ENCODE results near the gene PICALM. TPM values are rescaled to one million over a fixed set of nuclear protein-coding genes. Genes with fewer than 3 reads are reported as not detected.
"Not testable (repeated sequence)": the region's sequence is repeated elsewhere in the genome, so short reads cannot be mapped to it uniquely, and the experiment has no call there.

The PICALM gene
- total RNA-seq, 2 donors from 2014 or later: 237 to 371 TPM

- intact Hi-C loops (cut with DNase I): no loop called here
- no peak for DNase-seq (ENCODE audit: low spot score)
Measured at GRCh38 chr11:86089659-86090058, 20.8 kb upstream of the PICALM start.

GRCh38 chr11:86087688-86088087, 18.8 kb upstream of the PICALM start:
- DNase-seq (ENCODE audit: low spot score); intact Hi-C loops (cut with DNase I): not testable (repeated sequence)

GRCh38 chr11:86087256-86087655, 18.4 kb upstream of the PICALM start:
- intact Hi-C loops (cut with DNase I): no loop called here
- DNase-seq (ENCODE audit: low spot score): no peak

- no peak for DNase-seq (ENCODE audit: low spot score)
- intact Hi-C loops (cut with DNase I): no loop called here
Measured at GRCh38 chr11:86081455-86081854, 12.6 kb upstream of the PICALM start.

GRCh38 chr11:86079421-86079820, 10.5 kb upstream of the PICALM start:
- intact Hi-C loops (cut with DNase I): no loop called here
- DNase-seq (ENCODE audit: low spot score): no peak

GRCh38 chr11:86073948-86074347, 5.1 kb upstream of the PICALM start:
- intact Hi-C loops (cut with DNase I): no loop called here
- no peak for DNase-seq (ENCODE audit: low spot score)

- intact Hi-C loops (cut with DNase I): no loop called here
Measured at GRCh38 chr11:86072211-86072610, 3.3 kb upstream of the PICALM start.

GRCh38 chr11:86070142-86071056, 1.5 kb upstream of the PICALM start:
- DNase-seq (ENCODE audit: low spot score): no peak
- intact Hi-C loops (cut with DNase I): no loop called here

More at GRCh38 chr11:86072211-86072610, 3.3 kb upstream of the PICALM start:
- DNase-seq (ENCODE audit: low spot score): no peak

GRCh38 chr11:86069408-86070101, 671 bp upstream of the PICALM start:
- intact Hi-C loops (cut with DNase I): loop anchor here in 1 of 2 donors (10.0 kb wide), 1 partner anchor 125 kb away; no protein-coding TSS in a partner anchor
- no peak for DNase-seq (ENCODE audit: low spot score)

GRCh38 chr11:86068138-86068871, 579 bp downstream of the PICALM start:
- intact Hi-C loops (cut with DNase I): loop anchor here in 1 of 2 donors (10.0 kb wide), 1 partner anchor 126 kb away; no protein-coding TSS in a partner anchor
- DNase-seq (ENCODE audit: low spot score): peak; percentile 88

- intact Hi-C loops (cut with DNase I): loop anchor here in 1 of 2 donors (10.0 kb wide), 1 partner anchor 127 kb away; no protein-coding TSS in a partner anchor
- no peak for DNase-seq (ENCODE audit: low spot score)
Measured at GRCh38 chr11:86067851-86068137, 1.1 kb downstream of the PICALM start.

GRCh38 chr11:86067009-86067850, 1.7 kb downstream of the PICALM start:
- DNase-seq (ENCODE audit: low spot score): no peak
- intact Hi-C loops (cut with DNase I): loop anchor here in 1 of 2 donors (10.0 kb wide), 1 partner anchor 128 kb away; no protein-coding TSS in a partner anchor

- intact Hi-C loops (cut with DNase I): loop anchor here in 1 of 2 donors (10.0 kb wide), 1 partner anchor 128 kb away; no protein-coding TSS in a partner anchor
- no peak for DNase-seq (ENCODE audit: low spot score)
Measured at GRCh38 chr11:86066657-86067008, 2.3 kb downstream of the PICALM start.

- DNase-seq (ENCODE audit: low spot score): no peak
- intact Hi-C loops (cut with DNase I): loop anchor here in 1 of 2 donors (10.0 kb wide), 1 partner anchor 129 kb away; no protein-coding TSS in a partner anchor
Measured at GRCh38 chr11:86066033-86066432, 2.9 kb downstream of the PICALM start.

GRCh38 chr11:86064220-86064803, 4.6 kb downstream of the PICALM start:
- no peak for DNase-seq (ENCODE audit: low spot score)
- intact Hi-C loops (cut with DNase I): loop anchor here in 1 of 2 donors (10.0 kb wide), 1 partner anchor 130 kb away; no protein-coding TSS in a partner anchor

- intact Hi-C loops (cut with DNase I): loop anchor here in 1 of 2 donors (10.0 kb wide), 1 partner anchor 131 kb away; no protein-coding TSS in a partner anchor
- DNase-seq (ENCODE audit: low spot score): no peak
Measured at GRCh38 chr11:86063536-86063935, 5.3 kb downstream of the PICALM start.

GRCh38 chr11:86062719-86063118, 6.2 kb downstream of the PICALM start:
- intact Hi-C loops (cut with DNase I): loop anchor here in 1 of 2 donors (10.0 kb wide), 1 partner anchor 132 kb away; no protein-coding TSS in a partner anchor
- no peak for DNase-seq (ENCODE audit: low spot score)
